GM19099 (cell line): ENCODE measurements around the gene PRDM11.

ENCODE experiments used
- POLR2A ChIP-seq: IDR thresholded peaks from 3 replicates; pipeline ENCODE4 v1.6.1; 2011; ENCODE audit warnings: low read depth; ENCODE audit not compliant: insufficient read length; ENCODE audit errors: extremely low read depth

PRDM11 gene

GRCh38 chr11:45205978-45206377 is 59.5 kb downstream of the PRDM11 start:
- TF ChIP-seq POLR2A: no peak

GRCh38 chr11:45208135-45208534 is 61.7 kb downstream of the PRDM11 start:
- no peak for TF ChIP-seq POLR2A

- TF ChIP-seq POLR2A: no peak
These were observed 62.8 kb downstream of the PRDM11 start for GRCh38 chr11:45209000-45209879.

- no peak for TF ChIP-seq POLR2A
These were observed 63.7 kb downstream of the PRDM11 start for GRCh38 chr11:45209891-45210699.

- TF ChIP-seq POLR2A: no peak
These were observed 64.4 kb downstream of the PRDM11 start for GRCh38 chr11:45210846-45211245.

GRCh38 chr11:45211732-45212131 is 65.3 kb downstream of the PRDM11 start:
- TF ChIP-seq POLR2A: no peak

- no peak for TF ChIP-seq POLR2A
These were observed 66.3 kb downstream of the PRDM11 start for GRCh38 chr11:45212566-45213315.

- no peak for TF ChIP-seq POLR2A
These were observed 66.9 kb downstream of the PRDM11 start for GRCh38 chr11:45213316-45213665.

- TF ChIP-seq POLR2A: no peak
These were observed 67.3 kb downstream of the PRDM11 start for GRCh38 chr11:45213717-45214116.

GRCh38 chr11:45215098-45215865 is 68.8 kb downstream of the PRDM11 start:
- no peak for TF ChIP-seq POLR2A

GRCh38 chr11:45216031-45216430 is 69.6 kb downstream of the PRDM11 start:
- TF ChIP-seq POLR2A: no peak

- TF ChIP-seq POLR2A: no peak
These were observed 70.5 kb downstream of the PRDM11 start for GRCh38 chr11:45216901-45217300.

GRCh38 chr11:45217991-45218390 is 71.6 kb downstream of the PRDM11 start:
- no peak for TF ChIP-seq POLR2A

- TF ChIP-seq POLR2A: no peak
These were observed 72.3 kb downstream of the PRDM11 start for GRCh38 chr11:45218705-45219104.

GRCh38 chr11:45219411-45219810 is 73.0 kb downstream of the PRDM11 start:
- no peak for TF ChIP-seq POLR2A

GRCh38 chr11:45223496-45223895 is 77.1 kb downstream of the PRDM11 start:
- TF ChIP-seq POLR2A: no peak
